Effector memory CD4-positive, alpha-beta T cell (primary cell): ENCODE results near the gene SELE.
A peak's percentile ranks its signal among the peaks of the same experiment; 100 is the strongest.

Experiments used
- DNase-seq, 3 donors: peaks; one replicate each; pipeline ENCODE4 v3.0.0-alpha.2; 2020
- H3K27ac ChIP-seq: 2 replicates; pipeline ENCODE4 v1.7.0; 2013; ENCODE audit warnings: mild to moderate bottlenecking, low read length, moderate library complexity; ENCODE audit not compliant: insufficient read depth, poor library complexity, severe bottlenecking
- H3K27me3 ChIP-seq: replicated peaks from 2 replicates; pipeline ENCODE4 v1.7.0; 2013; ENCODE audit warnings: mild to moderate bottlenecking, low read length; ENCODE audit not compliant: insufficient read depth, control insufficient read depth, poor library complexity, severe bottlenecking
- H3K36me3 ChIP-seq: 2 replicates; pipeline ENCODE4 v1.7.0; 2013; ENCODE audit warnings: mild to moderate bottlenecking, low read length, moderate library complexity; ENCODE audit not compliant: control insufficient read depth, insufficient read depth
- H3K4me1 ChIP-seq: 2 replicates; pipeline ENCODE4 v1.7.0; 2013; ENCODE audit warnings: low read length, mild to moderate bottlenecking; ENCODE audit not compliant: control insufficient read depth, insufficient read depth, poor library complexity, severe bottlenecking
- H3K4me3 ChIP-seq: 2 replicates; pipeline ENCODE4 v1.7.0; 2013; ENCODE audit warnings: low read length, low read depth, mild to moderate bottlenecking; ENCODE audit not compliant: insufficient read depth, poor library complexity, severe bottlenecking
- H3K9me3 ChIP-seq: 2 replicates; pipeline ENCODE4 v1.7.0; 2013; ENCODE audit warnings: mild to moderate bottlenecking, low read length, moderate library complexity; ENCODE audit not compliant: control insufficient read depth

The SELE gene

DNA sequence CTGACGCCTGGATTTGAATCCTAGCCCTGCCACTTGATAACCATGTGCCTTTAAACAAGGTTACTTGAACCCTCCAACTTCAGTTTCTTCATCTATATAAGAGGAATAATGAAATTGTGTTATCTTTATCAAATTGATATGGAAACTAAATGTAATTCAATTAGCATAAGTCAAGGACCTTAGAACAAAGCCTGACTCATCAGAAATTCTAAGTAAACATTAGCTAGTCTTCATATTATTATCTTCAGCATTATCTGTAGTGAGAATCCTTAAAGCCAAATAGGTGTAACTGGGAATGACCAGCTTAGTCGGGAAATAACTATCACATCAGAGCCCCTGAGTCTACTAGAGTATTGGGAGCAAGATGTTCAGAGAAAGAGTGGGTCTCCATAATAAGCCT is 29.1 kb downstream of the SELE start:
- Histone ChIP-seq H3K27me3 (no peaks in the 10 kb centered on the region), H3K36me3 (peaks cover 45% of the 10 kb centered on the region), H3K4me1 (peaks cover 62% of the 10 kb centered on the region), H3K4me3 (peak overlapping the region; percentile 13), H3K9me3 (no peaks in the 10 kb centered on the region), H3K27ac (peak overlapping the region; percentile 18)
- DNase-seq, result no peak

DNA sequence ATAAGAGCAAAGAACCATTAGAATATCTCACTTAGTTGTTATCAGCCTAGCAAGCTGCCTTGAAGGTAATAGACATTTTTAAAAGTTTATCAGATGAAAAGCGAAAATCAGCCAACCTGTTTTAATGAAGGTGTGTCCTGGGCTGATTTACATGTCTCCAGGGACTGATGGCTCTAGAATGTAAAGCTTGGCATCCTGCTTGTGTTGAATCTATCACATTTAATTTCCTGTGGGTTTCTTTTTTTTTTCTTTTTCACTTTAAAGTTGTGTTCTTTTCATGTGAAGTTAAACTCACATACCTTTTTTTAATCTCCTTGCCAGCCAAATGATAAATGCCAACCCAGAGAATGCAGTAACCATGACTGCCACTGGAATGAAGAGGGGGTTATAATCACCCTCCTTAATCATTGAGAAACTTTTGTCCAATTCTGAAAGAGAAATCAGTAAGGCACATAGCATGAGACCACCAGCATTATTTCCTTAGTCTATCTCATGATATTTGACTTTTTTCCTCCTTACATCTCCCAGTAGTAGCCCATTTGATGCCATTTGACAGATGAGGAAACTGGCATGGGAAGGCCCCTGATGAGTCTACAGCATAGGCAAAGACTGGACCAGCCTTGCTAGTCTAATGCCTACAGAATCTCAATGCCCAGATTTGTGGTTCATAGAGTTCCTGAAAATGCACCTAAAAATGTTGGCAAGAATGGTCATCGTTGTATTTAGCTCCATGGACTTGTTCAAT is 32.4 kb downstream of the SELE start:
- Histone ChIP-seq H3K36me3 (peaks cover 35% of the 10 kb centered on the region), H3K27ac (peak overlapping the region; percentile 38), H3K27me3 (no peaks in the 10 kb centered on the region)

DNA sequence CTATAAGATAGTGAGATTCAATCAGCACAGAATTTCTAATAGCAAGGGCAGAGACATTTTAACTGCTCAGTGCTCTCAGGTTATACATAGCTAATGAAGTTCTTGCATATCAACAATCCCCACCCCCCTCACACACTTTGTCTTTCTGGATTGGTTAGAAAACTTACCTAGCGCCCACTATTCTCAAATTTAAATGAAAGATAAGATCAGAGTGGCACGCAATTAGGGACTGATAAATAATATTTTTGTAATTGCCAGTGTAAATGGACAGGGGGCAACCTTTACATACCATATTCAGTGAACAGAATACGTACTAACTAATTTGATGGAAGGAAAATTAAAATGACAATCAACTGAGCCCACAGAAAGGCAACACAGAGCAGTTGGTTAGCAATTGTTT is 34.2 kb downstream of the SELE start:
- H3K27me3 ChIP-seq, result no peaks in the 10 kb centered on the region
- H3K4me3 ChIP-seq, result no peak overlapping the region
- H3K36me3 ChIP-seq, result peaks cover 25% of the 10 kb centered on the region
- no peak for DNase-seq
- H3K4me1 ChIP-seq, result peaks cover 83% of the 10 kb centered on the region
- peak overlapping the region; percentile 47 for H3K27ac ChIP-seq
- no peaks in the 10 kb centered on the region for H3K9me3 ChIP-seq

More for the DNA sequence above, 32.4 kb downstream of the SELE start:
- Histone ChIP-seq H3K4me3 (peak overlapping the region; percentile 8), H3K9me3 (no peaks in the 10 kb centered on the region), H3K4me1 (peaks cover 74% of the 10 kb centered on the region)
- no peak for DNase-seq

DNA sequence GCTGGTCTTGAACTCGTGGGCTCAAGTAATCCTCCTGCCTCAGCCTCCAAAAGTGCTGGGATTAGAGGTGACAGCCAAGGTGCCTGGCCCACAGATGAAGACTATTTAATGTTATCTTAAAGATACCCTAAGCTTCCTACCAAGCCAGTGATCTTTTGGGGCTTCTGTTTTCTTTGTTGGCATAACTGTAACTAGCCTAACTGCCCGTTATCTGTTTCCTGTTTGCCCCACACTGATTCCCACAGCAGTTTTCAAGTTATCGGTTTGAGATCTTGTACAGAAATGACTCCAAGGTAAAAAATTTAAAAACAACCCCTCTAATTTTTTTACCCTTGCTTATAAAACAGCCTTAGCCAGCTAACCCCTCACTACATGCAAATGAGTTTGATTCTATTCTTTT is 34.9 kb downstream of the SELE start:
- Histone ChIP-seq H3K36me3 (peaks cover 21% of the 10 kb centered on the region), H3K27ac (peak overlapping the region; percentile 47), H3K4me3 (no peak overlapping the region), H3K9me3 (no peaks in the 10 kb centered on the region), H3K4me1 (peaks cover 80% of the 10 kb centered on the region), H3K27me3 (no peaks in the 10 kb centered on the region)
- DNase-seq, result no peak

DNA sequence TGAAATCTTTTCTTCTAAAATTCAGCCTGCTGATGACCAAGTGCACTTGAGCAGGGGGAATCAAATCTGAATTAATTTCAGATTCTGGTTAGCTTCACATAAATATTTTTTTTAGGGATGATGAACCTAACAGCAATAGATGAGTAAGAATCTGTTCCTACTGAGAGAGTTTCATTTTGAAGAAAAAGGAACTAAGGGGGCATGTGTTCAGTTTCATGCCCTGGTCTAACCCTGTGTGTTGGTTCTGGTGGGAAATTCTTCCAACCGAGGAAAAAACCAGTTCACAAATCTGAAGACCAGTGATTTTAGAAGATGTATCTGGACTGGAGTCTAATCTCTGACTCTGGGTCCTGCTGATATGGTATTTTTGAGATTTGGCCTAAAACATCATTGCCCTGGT is 36.1 kb downstream of the SELE start:
- no peak overlapping the region for H3K4me3 ChIP-seq
- H3K27ac ChIP-seq, result peak overlapping the region; percentile 24

DNA sequence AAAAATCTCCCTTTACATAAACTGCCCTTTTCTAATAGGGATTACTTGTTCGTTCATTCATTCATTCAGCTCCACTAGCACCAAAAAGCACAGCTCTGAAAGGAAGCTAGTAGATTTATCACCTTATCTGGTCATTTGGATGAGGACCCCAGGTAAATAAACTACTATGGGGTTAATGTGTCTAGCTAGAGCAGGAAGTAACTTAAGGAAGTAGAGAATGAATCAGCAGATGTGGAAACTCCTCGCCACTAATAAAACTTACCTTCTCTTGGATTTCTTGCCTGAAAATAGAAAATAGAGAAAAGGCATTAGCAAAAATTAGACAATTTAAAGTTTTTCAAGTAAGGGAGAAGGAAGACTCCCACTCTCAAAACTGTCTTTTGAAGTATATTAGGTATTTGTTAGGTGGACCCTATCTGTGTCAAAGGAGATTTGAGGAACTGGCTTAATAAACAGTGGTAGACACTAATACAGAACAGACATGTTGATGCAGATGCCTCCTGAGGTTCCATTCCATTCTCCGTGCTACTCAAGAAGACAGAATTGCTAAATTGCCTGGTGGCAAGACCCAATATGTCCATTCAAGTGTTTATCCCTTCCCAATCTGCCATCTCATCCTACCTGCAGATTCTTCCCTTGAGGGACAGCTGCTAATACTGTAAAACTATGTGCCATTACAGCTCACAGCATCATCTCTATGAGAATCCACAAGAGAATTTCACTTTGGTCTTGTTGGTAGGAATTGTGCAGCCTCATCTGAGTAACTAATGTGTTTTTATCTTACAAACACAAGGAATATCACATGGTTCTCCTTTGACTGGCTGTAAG is 37.4 kb downstream of the SELE start:
- H3K4me1 ChIP-seq, result peaks cover 74% of the 10 kb centered on the region
- no peak overlapping the region for H3K27ac ChIP-seq
- peaks cover 4% of the 10 kb centered on the region for H3K36me3 ChIP-seq
- H3K27me3 ChIP-seq, result no peaks in the 10 kb centered on the region
- no peak for DNase-seq
- H3K4me3 ChIP-seq, result no peak overlapping the region
- no peaks in the 10 kb centered on the region for H3K9me3 ChIP-seq

More for the DNA sequence above, 36.1 kb downstream of the SELE start:
- Histone ChIP-seq H3K4me1 (peaks cover 75% of the 10 kb centered on the region), H3K9me3 (no peaks in the 10 kb centered on the region), H3K27me3 (no peaks in the 10 kb centered on the region), H3K36me3 (peaks cover 12% of the 10 kb centered on the region)
- DNase-seq, result no peak

DNA sequence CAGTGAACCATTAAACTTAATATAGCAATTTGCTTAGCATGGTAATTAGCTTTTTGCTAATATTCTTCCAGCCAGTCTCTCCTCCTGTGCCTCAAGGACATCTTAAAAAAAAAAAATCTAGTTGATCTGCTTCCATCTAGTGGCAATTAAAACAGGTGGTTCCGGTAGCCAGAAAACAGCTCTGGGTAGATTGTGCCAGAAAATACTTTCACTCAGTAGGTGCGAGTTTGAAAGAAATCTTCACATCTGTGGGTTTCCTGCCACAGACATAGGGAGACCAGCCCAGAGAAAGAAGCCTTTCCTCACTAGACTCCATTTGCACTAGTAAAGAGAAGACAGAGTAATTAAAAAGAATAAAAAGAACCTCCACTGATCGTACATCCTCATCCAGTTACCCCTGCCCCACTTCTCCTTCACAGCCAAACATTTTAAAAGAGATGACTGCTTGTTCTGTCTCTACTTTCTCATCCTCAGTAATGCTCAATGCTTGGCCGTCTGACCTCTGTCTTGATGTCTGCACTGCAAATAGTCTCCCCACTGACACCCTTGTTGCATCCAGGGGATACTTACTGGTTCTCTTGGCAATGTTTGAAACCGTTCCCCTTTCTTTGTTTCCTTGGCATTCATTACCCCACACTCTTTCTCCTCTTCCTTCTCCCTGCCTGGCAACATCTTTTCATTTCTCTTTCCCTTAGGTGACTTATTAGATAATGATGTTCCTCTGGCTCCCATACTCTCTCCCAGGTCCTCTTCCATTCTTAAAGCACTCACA is 39.4 kb downstream of the SELE start:
- peak overlapping the region; percentile 63 for H3K27ac ChIP-seq
- H3K4me1 ChIP-seq, result peaks cover 76% of the 10 kb centered on the region
- no peak overlapping the region for H3K4me3 ChIP-seq
- H3K27me3 ChIP-seq, result no peaks in the 10 kb centered on the region
- peak in 2 of 3 donors; percentile 27 to 28 for DNase-seq
- H3K36me3 ChIP-seq, result no peaks in the 10 kb centered on the region
- H3K9me3 ChIP-seq, result no peaks in the 10 kb centered on the region

DNA sequence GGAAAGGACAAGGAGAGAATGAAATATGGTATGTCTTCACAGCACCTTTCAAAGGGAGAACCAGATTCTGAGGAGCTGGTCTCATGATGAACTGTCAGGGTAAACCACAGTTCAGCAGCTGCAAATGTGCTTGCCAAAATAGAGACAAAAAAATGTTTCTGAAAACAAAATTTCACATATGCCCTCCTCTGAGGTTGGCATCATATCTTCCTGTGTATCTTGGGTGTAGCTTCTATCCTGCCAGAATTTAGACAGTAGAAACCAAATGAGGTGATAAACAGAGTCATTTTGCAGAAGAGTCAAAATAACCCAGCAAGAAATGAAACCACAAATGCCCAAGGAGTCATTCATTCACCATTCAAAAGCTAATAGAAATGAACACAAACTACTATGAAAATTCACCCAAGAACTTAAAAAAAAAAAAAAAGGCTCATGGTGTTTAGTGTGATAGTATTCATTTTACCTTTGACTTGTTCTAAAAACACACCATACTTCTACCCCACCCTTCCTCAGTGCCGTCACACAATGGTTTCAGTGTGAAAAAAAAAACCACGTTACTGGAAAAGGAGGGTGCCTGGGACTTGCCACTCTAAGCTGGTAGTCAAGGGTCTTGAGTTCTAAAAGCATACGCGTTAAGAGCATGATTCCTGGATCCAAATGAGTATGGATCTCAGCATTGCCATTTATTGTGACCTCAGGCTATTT is 41.0 kb downstream of the SELE start:
- H3K4me3 ChIP-seq, result no peak overlapping the region
- H3K4me1 ChIP-seq, result peaks cover 70% of the 10 kb centered on the region
- no peaks in the 10 kb centered on the region for H3K27me3 ChIP-seq
- peak overlapping the region; percentile 63 for H3K27ac ChIP-seq
- no peak for DNase-seq
- no peaks in the 10 kb centered on the region for H3K9me3 ChIP-seq
- no peaks in the 10 kb centered on the region for H3K36me3 ChIP-seq

DNA sequence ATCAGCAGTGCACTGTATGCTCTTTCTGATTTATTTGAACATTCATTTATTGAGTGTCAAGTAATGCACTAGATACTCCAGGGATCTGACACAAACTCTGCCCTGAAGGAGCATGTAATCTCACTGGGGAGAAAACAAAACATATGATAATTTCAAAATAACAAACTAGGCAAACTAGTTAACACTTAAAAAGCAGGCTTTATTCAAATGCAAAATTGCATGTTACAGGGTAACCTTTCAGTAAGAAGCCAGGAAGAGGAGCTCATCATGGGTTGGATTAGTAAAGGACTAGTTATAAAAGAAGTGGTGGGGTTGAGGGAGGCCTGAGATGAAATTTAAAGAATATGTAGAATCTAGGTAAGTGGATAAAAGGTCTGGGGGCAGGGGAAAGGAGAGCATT is 43.4 kb downstream of the SELE start:
- no peak overlapping the region for H3K27ac ChIP-seq
- H3K27me3 ChIP-seq, result no peaks in the 10 kb centered on the region
- H3K36me3 ChIP-seq, result no peaks in the 10 kb centered on the region
- no peak for DNase-seq
- no peak overlapping the region for H3K4me3 ChIP-seq
- no peaks in the 10 kb centered on the region for H3K9me3 ChIP-seq
- peaks cover 53% of the 10 kb centered on the region for H3K4me1 ChIP-seq
